H1 (cell line): ENCODE measurements around the gene KIF25. TPM values are rescaled to one million over a fixed set of nuclear protein-coding genes. Genes with fewer than 3 reads are reported as not detected.

ENCODE experiments used
- CTCF ChIA-PET: fragments of 300-600 bp; sonication (Branson Sonifier 250); formaldehyde crosslinking; loops from one replicate; lab custom pipeline; 2021; ENCODE audit not compliant: partially characterized antibody; lab: Charles Lee
- POLR2A ChIA-PET: fragments of 300-600 bp; sonication (Branson Sonifier 250); formaldehyde crosslinking; loops from one replicate; lab custom pipeline; 2021; ENCODE audit warnings: inconsistent platforms; ENCODE audit not compliant: partially characterized antibody; lab: Charles Lee
- DNase-seq, 2 experiments: peaks; one replicate each; pipeline versions ENCODE4 v3.0.0 to v3.0.0-alpha.2; 2010 to 2022; ENCODE audit warnings: low spot score in 2 of 2, low read depth in 1 of 2, mixed read lengths in 1 of 2
- FAIRE-seq: peaks from 2 replicates; lab custom pipeline; 2011; peaks lifted over from hg19 to GRCh38; lab: Jason Lieb, UNC
- H2AFZ ChIP-seq: 2 replicates; pipeline ENCODE4 v1.8.1; 2012; ENCODE audit warnings: low read length, inconsistent platforms
- H2AK5ac ChIP-seq: 2 replicates; pipeline ENCODE4 v1.6.1; 2013; ENCODE audit warnings: low read depth, low read length
- H2BK120ac ChIP-seq: replicated peaks from 2 replicates; pipeline ENCODE3; 2013; ENCODE audit warnings: low read depth, low read length, inconsistent platforms
- H2BK12ac ChIP-seq: 2 replicates; pipeline ENCODE4 v1.6.1; 2013; ENCODE audit warnings: low read depth, low read length
- H2BK15ac ChIP-seq: 2 replicates; pipeline ENCODE4 v1.6.1; 2013; ENCODE audit warnings: low read length
- H2BK20ac ChIP-seq: 2 replicates; pipeline ENCODE4 v1.6.1; 2013; ENCODE audit warnings: low read length
- H2BK5ac ChIP-seq: 2 replicates; pipeline ENCODE4 v1.6.1; 2013; ENCODE audit warnings: low read depth, low read length
- H3K14ac ChIP-seq: 2 replicates; pipeline ENCODE4 v1.6.1; 2013; ENCODE audit warnings: inconsistent platforms; ENCODE audit not compliant: insufficient read length
- H3K18ac ChIP-seq: 2 replicates; pipeline ENCODE4 v1.6.1; 2013; ENCODE audit warnings: low read length; ENCODE audit errors: extremely low read depth
- H3K23ac ChIP-seq: 2 replicates; pipeline ENCODE4 v1.6.1; 2013; ENCODE audit warnings: inconsistent platforms; ENCODE audit not compliant: insufficient read length
- H3K23me2 ChIP-seq: 2 replicates; pipeline ENCODE4 v1.6.1; 2013; ENCODE audit warnings: low read depth, low read length
- H3K27ac ChIP-seq: 2 replicates; pipeline ENCODE4 v1.6.1; 2011; ENCODE audit warnings: low read depth, low read length, inconsistent platforms
- H3K27me3 ChIP-seq, 4 experiments: replicated peaks in 1 of 4; 1 replicate in 1 of 4; 2 replicates in 3 of 4; pipeline versions ENCODE4 v1.6.1 to v1.8.1; 2011 to 2013; ENCODE audit warnings: low read length in 3 of 4, mild to moderate bottlenecking in 3 of 4, inconsistent platforms in 2 of 4, mixed read lengths in 2 of 4, moderate library complexity in 1 of 4; ENCODE audit not compliant: control insufficient read depth in 3 of 4, insufficient read depth in 3 of 4; ENCODE audit errors: extremely low read depth in 1 of 4
- H3K36me3 ChIP-seq, 4 experiments: 2 replicates each; pipeline versions ENCODE4 v1.6.1 to v1.8.1; 2011 to 2013; ENCODE audit warnings: mild to moderate bottlenecking in 4 of 4, low read length in 3 of 4, moderate library complexity in 2 of 4, control low read depth in 1 of 4, inconsistent platforms in 1 of 4; ENCODE audit not compliant: insufficient read depth in 4 of 4, control insufficient read depth in 2 of 4
- H3K4ac ChIP-seq: replicated peaks from 2 replicates; pipeline ENCODE3; 2013; ENCODE audit warnings: low read length, low read depth, mixed read lengths, inconsistent platforms; ENCODE audit not compliant: insufficient read length
- H3K4me1 ChIP-seq, 4 experiments: replicated peaks in 1 of 4; 1 replicate in 1 of 4; 2 replicates in 3 of 4; pipeline versions ENCODE4 v1.6.1 to v1.8.1; 2011 to 2013; ENCODE audit warnings: low read length in 3 of 4, inconsistent platforms in 2 of 4, mixed read lengths in 1 of 4; ENCODE audit not compliant: insufficient read depth in 4 of 4, control insufficient read depth in 3 of 4
- H3K4me2 ChIP-seq, 2 experiments: 2 replicates each; pipeline versions ENCODE4 v1.6.1 to v1.8.1; 2011 to 2013; ENCODE audit warnings: low read depth in 2 of 2, low read length in 2 of 2, control low read depth in 1 of 2, inconsistent platforms in 1 of 2, mild to moderate bottlenecking in 1 of 2; ENCODE audit not compliant: insufficient read depth in 1 of 2
- H3K4me3 ChIP-seq, 4 experiments: fragments of 200-600, 300-600 bp in 1 of 4; sonication (generic), shearing (Covaris generic), sonication (Bioruptor Twin) in 1 of 4; 2 replicates each; pipeline versions ENCODE4 v1.5.1 to v1.8.1; 2011 to 2016; ENCODE audit warnings: low read length in 4 of 4, low read depth in 3 of 4, control low read depth in 2 of 4, inconsistent platforms in 2 of 4, mild to moderate bottlenecking in 2 of 4, mixed read lengths in 1 of 4, moderate library complexity in 1 of 4; ENCODE audit not compliant: insufficient read depth in 2 of 4; ENCODE audit errors: extremely low read depth in 1 of 4
- H3K56ac ChIP-seq: replicated peaks from 2 replicates; pipeline ENCODE3; 2013; ENCODE audit warnings: low read depth, mild to moderate bottlenecking, mixed read lengths, low read length, inconsistent platforms; ENCODE audit not compliant: insufficient read length
- H3K79me1 ChIP-seq: 2 replicates; pipeline ENCODE4 v1.6.1; 2013; ENCODE audit warnings: low read depth, low read length, control low read depth
- H3K79me2 ChIP-seq, 2 experiments: 2 replicates each; pipeline versions ENCODE4 v1.6.1 to v1.8.1; 2012 to 2013; ENCODE audit warnings: low read length in 2 of 2, mild to moderate bottlenecking in 2 of 2, inconsistent platforms in 1 of 2; ENCODE audit not compliant: insufficient read depth in 2 of 2, control insufficient read depth in 1 of 2
- H3K9ac ChIP-seq, 4 experiments: replicated peaks in 1 of 4; 1 replicate in 1 of 4; 2 replicates in 3 of 4; pipeline versions ENCODE4 v1.6.1 to v1.8.1; 2011 to 2013; ENCODE audit warnings: low read depth in 3 of 4, low read length in 3 of 4, control low read depth in 2 of 4, mild to moderate bottlenecking in 2 of 4, moderate library complexity in 2 of 4, inconsistent platforms in 1 of 4; ENCODE audit errors: extremely low read depth in 1 of 4
- H3K9me3 ChIP-seq, 2 experiments: 2 replicates each; pipeline versions ENCODE4 v1.6.1 to v1.8.1; 2012 to 2013; ENCODE audit warnings: mild to moderate bottlenecking in 2 of 2, moderate library complexity in 2 of 2, control low read depth in 1 of 2, inconsistent platforms in 1 of 2, low read depth in 1 of 2, low read length in 1 of 2, mixed read lengths in 1 of 2; ENCODE audit not compliant: insufficient read depth in 2 of 2
- H4K20me1 ChIP-seq, 2 experiments: replicated peaks in 1 of 2; 2 replicates each; pipeline versions ENCODE3 to v1.8.1; 2011 to 2013; ENCODE audit warnings: inconsistent platforms in 2 of 2, low read length in 2 of 2, mild to moderate bottlenecking in 1 of 2; ENCODE audit not compliant: insufficient read depth in 2 of 2, control insufficient read depth in 1 of 2
- H4K5ac ChIP-seq: 2 replicates; pipeline ENCODE4 v1.6.1; 2013; ENCODE audit warnings: low read length, low read depth, mixed read lengths, inconsistent platforms; ENCODE audit not compliant: insufficient read length
- H4K8ac ChIP-seq: 2 replicates; pipeline ENCODE4 v1.8.0; 2013; ENCODE audit warnings: mild to moderate bottlenecking, moderate library complexity, low read length, inconsistent platforms; ENCODE audit not compliant: insufficient read depth; ENCODE audit errors: extremely low read depth
- H4K91ac ChIP-seq: replicated peaks from 2 replicates; pipeline ENCODE3; 2013; ENCODE audit warnings: low read length, mixed read lengths, inconsistent platforms; ENCODE audit not compliant: insufficient read length
- BCL11A ChIP-seq, 2 experiments: IDR thresholded peaks; one replicate each; pipeline ENCODE4 v1.6.1; 2011; ENCODE audit warnings: low read depth in 2 of 2, low read length in 2 of 2, mild to moderate bottlenecking in 2 of 2
- KDM1A ChIP-seq: fragments of 200-600, 300-600 bp; sonication (generic); IDR thresholded peaks from 2 replicates; pipeline ENCODE4 v1.7.1; 2016; ENCODE audit warnings: mild to moderate bottlenecking, low read length, borderline replicate concordance
- NANOG ChIP-seq: IDR thresholded peaks from 2 replicates; pipeline ENCODE4 v1.6.1; 2011; ENCODE audit warnings: low read length, low read depth, mild to moderate bottlenecking, inconsistent platforms; ENCODE audit not compliant: insufficient read depth, poor library complexity, severe bottlenecking
- SP2 ChIP-seq: IDR thresholded peaks from 2 replicates; pipeline ENCODE4 v1.6.1; 2012; ENCODE audit warnings: mild to moderate bottlenecking, low read length, inconsistent platforms
- WGBS, 2 experiments: shearing (Covaris generic) in 1 of 2; methylation state at CpG; one replicate each; pipeline versions ENCODE4 v1.1.6 to v1.1.7; 2013 to 2015; ENCODE audit warnings: low lambda C conversion rate in 2 of 2, mixed read lengths in 2 of 2, inconsistent platforms in 1 of 2, low coverage in 1 of 2, missing lambda C conversion rate in 1 of 2; ENCODE audit not compliant: insufficient replicate concordance in 2 of 2, insufficient coverage in 1 of 2, insufficient read length in 1 of 2; ENCODE audit errors: extremely low coverage in 1 of 2, missing lambda C conversion rate in 1 of 2; 5-methylcytosine and 5-hydroxymethylcytosine counted together
- polyA plus RNA-seq, 7 experiments: library from polyadenylated mRNA; depleted of rRNA in 3 of 7; stranded (reverse) in 5 of 7; unstranded in 2 of 7; fragments of >200 nt in 5 of 7; fragments of 200-250 nt in 2 of 7; gene quantifications; 1 replicate in 5 of 7; 2 replicates in 1 of 7; 4 replicates in 1 of 7; pipeline versions ENCODE4 v1.2.1 to v1.2.3, GENCODE V29; 2011 to 2013; ENCODE audit warnings: missing spikeins in 2 of 7, mixed read lengths in 2 of 7
- total RNA-seq: library from RNA; stranded (reverse); fragmentation: NEBNext Ultra II Directional; extraction: Animal tissue kit (Norgen Biotek cat#: 25700); gene quantifications from 2 replicates; pipeline ENCODE4 v1.2.1, GENCODE V29; 2021
- TF ChIP-seq, protein P1 (sequence below): IDR thresholded peaks from 2 replicates; pipeline ENCODE4 v1.6.1; 2012; ENCODE audit warnings: inconsistent platforms

KIF25 gene
- total and polyA plus RNA-seq, 2 of the 8 experiments (the other 6 are each of a cell fraction or from before 2014, with no cell fraction given): 1.5 to 2.0 TPM

DNA sequence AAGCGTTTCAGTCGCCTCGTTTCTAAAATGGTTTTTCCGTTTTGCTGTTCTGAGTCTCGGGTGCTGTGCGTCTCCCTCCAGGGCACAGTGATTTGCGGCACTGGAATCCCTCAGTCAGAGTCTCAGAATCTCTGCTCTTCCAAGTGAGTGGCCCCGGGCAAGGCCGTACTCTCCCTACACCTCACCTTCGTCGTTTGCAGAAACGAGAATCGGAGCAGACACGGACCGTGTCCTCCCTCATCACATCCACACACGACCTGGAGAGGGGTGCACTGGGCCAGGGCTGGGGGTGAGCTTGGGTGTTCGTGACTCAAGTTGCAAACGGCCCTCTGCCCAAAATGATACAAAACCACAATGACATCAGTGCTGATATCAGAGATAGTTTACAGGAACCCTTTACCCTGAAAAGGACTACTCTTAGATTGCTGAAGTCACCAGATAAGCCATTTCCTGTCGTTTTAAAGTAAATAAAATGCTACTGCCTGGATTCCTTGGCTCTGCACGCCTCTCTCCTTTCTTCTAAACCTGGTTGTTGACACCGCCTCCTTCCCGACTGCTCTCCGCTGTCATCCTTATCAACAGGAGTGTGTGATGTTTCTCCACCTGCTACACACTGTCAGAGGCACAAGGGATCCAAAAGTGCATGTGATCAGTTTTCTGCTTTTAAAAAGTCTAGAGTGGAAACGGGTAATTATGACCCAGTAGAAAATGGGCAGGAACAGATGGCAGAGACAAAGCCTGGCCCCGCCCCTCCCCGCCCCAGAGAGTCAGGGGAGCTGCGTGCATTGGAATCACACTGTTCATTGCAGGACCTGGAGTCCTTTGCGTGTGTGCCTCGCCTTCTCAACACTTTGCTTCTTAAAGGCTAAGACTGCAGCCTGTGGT lies 38.4 kb downstream of the KIF25 start:
- POLR2A ChIA-PET: no interaction called here
- 0 out of 2 replicates have a peak overlapping the region, but pooled peaks have one; percentile 35 for H2BK5ac ChIP-seq
- H3K56ac ChIP-seq: no peak overlapping the region
- peaks cover 25 to 26% of the 10 kb centered on the region in 2 experiments for H3K9me3 ChIP-seq
- no peak for FAIRE-seq
- H3K14ac ChIP-seq: no peak overlapping the region
- no peak overlapping the region for H3K9ac ChIP-seq
- no peaks in the 10 kb centered on the region for H3K79me1 ChIP-seq
- H2BK120ac ChIP-seq: no peak overlapping the region
- TF ChIP-seq SP2 (no peak), NANOG (no peak), BCL11A (IDR thresholded peaks at IDR 0.05; ENCODE audit: low read depth in 2 of 2, low read length in 2 of 2) (no peak), KDM1A (no peak)
- TF ChIP-seq, protein P1, sequence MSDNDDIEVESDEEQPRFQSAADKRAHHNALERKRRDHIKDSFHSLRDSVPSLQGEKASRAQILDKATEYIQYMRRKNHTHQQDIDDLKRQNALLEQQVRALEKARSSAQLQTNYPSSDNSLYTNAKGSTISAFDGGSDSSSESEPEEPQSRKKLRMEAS: no peak
- H4K5ac ChIP-seq: no peak overlapping the region
- H2AFZ ChIP-seq: peak overlapping the region; percentile 91; the same call in 1 of the 2 replicates
- no peak overlapping the region; the same call in 1 of the 2 replicates for H2AK5ac ChIP-seq
- 77% methylated on average over 29 of the region's 29 CpGs; no CpG with 5 or more reads in 1 of the 2 experiments for WGBS, 2 experiments
- H4K91ac ChIP-seq: no peak overlapping the region
- no peaks in the 10 kb centered on the region; a peak in 1 of 7 replicates for H3K27me3 ChIP-seq
- H3K4me2 ChIP-seq: peak overlapping the region; percentile 35 to 66; a peak in 3 of 4 replicates
- H3K4ac ChIP-seq: no peak overlapping the region
- no peaks in the 10 kb centered on the region for H4K20me1 ChIP-seq
- no peak overlapping the region for H2BK15ac ChIP-seq
- no peak overlapping the region for H3K27ac ChIP-seq
- peak overlapping the region; percentile 62; the same call in 1 of the 2 replicates for H2BK12ac ChIP-seq
- H4K8ac ChIP-seq: peak overlapping the region; percentile 11
- DNase-seq: no peak
- peak overlapping the region in 2 of 4 experiments; percentile 10 to 40; a peak in 3 of 8 replicates for H3K4me3 ChIP-seq
- no peaks in the 10 kb centered on the region for H3K79me2 ChIP-seq
- CTCF ChIA-PET: no interaction called here
- no peaks in the 10 kb centered on the region for H3K23me2 ChIP-seq
- no peak overlapping the region for H2BK20ac ChIP-seq
- peaks cover 0 to 2% (median 0%) of the 10 kb centered on the region in 4 experiments; a peak in 2 of 8 replicates for H3K36me3 ChIP-seq
- no peak overlapping the region for H3K23ac ChIP-seq
- H3K4me1 ChIP-seq: peaks cover 0 to 8% (median 2%) of the 10 kb centered on the region in 4 experiments; a peak in 3 of 7 replicates
- H3K18ac ChIP-seq: no peak overlapping the region; the same call in 1 of the 2 replicates
